SJCRH30 (cell line): ENCODE data around the gene TAAR2. TPM values are rescaled to one million over a fixed set of nuclear protein-coding genes. Genes with fewer than 3 reads are reported as not detected.

Experiments used
- DNase-seq, 2 experiments: peaks; one replicate each; pipeline ENCODE4 v3.0.0-alpha.2; 2015 to 2020
- H3K27ac ChIP-seq: fragments of 250-450 bp; sonication (Bioruptor Pico); 2 replicates; pipeline ENCODE4 v1.5.1; 2020; ENCODE audit warnings: mild to moderate bottlenecking, moderate library complexity
- H3K27me3 ChIP-seq: fragments of 250-450 bp; sonication (Bioruptor Pico); 2 replicates; pipeline ENCODE4 v1.5.1; 2020; ENCODE audit warnings: mild to moderate bottlenecking, moderate library complexity
- H3K36me3 ChIP-seq: fragments of 250-450 bp; sonication (Bioruptor Pico); 2 replicates; pipeline ENCODE4 v1.5.1; 2020; ENCODE audit warnings: mild to moderate bottlenecking, moderate library complexity
- H3K4me1 ChIP-seq: fragments of 250-450 bp; sonication (Bioruptor Pico); 2 replicates; pipeline ENCODE4 v1.5.1; 2020; ENCODE audit warnings: mild to moderate bottlenecking, moderate library complexity
- H3K4me3 ChIP-seq: fragments of 250-450 bp; sonication (Bioruptor Pico); 2 replicates; pipeline ENCODE4 v1.5.1; 2020; ENCODE audit warnings: mild to moderate bottlenecking, moderate library complexity
- H3K9me3 ChIP-seq: fragments of 250-450 bp; sonication (Bioruptor Pico); replicated peaks from 2 replicates; pipeline ENCODE4 v1.5.1; 2020; ENCODE audit warnings: mild to moderate bottlenecking, moderate library complexity
- total RNA-seq: library from RNA; depleted of rRNA; stranded (reverse); fragments of >200 nt; shearing (Covaris generic); gene quantifications from 2 replicates; pipeline ENCODE4 v1.2.3, GENCODE V29; 2014; rRNA removed

TAAR2 gene
- total RNA-seq, 1 experiment from 2014 or later: not detected

- Histone ChIP-seq H3K36me3 (no peaks in the 10 kb centered on the region), H3K4me1 (no peaks in the 10 kb centered on the region), H3K27me3 (no peaks in the 10 kb centered on the region), H3K27ac (no peak overlapping the region), H3K4me3 (no peak overlapping the region), H3K9me3 (no peaks in the 10 kb centered on the region)
- no peak for DNase-seq
These were observed 31.2 kb downstream of the TAAR2 start for GRCh38 chr6:132592855-132593254.

- Histone ChIP-seq H3K36me3 (no peaks in the 10 kb centered on the region), H3K4me3 (no peak overlapping the region), H3K27me3 (no peaks in the 10 kb centered on the region), H3K27ac (no peak overlapping the region), H3K4me1 (no peaks in the 10 kb centered on the region), H3K9me3 (no peaks in the 10 kb centered on the region)
- DNase-seq: no peak
These were observed 33.7 kb downstream of the TAAR2 start for GRCh38 chr6:132590362-132590761.

GRCh38 chr6:132589454-132589853 is 34.6 kb downstream of the TAAR2 start, which contains the start of gene TAAR5:
TAAR5 (minus strand) TSS chr6:132589741; CDS start chr6:132589686, 55 bp downstream.
- H3K36me3 ChIP-seq: no peaks in the 10 kb centered on the region
- H3K4me1 ChIP-seq: no peaks in the 10 kb centered on the region
- no peaks in the 10 kb centered on the region for H3K27me3 ChIP-seq
- H3K4me3 ChIP-seq: no peak within 1 kb of the TSS
- H3K27ac ChIP-seq: no peak within 1 kb of the TSS
- no peak for DNase-seq
- H3K9me3 ChIP-seq: no peaks in the 10 kb centered on the region

- no peaks in the 10 kb centered on the region for H3K4me1 ChIP-seq
- H3K27ac ChIP-seq: no peak overlapping the region
- H3K4me3 ChIP-seq: no peak overlapping the region
- H3K36me3 ChIP-seq: no peaks in the 10 kb centered on the region
- DNase-seq: no peak
- no peaks in the 10 kb centered on the region for H3K27me3 ChIP-seq
- H3K9me3 ChIP-seq: no peaks in the 10 kb centered on the region
These were observed 36.7 kb downstream of the TAAR2 start for GRCh38 chr6:132587424-132587823.

- no peak overlapping the region for H3K27ac ChIP-seq
- DNase-seq: no peak
- no peaks in the 10 kb centered on the region for H3K27me3 ChIP-seq
- H3K4me1 ChIP-seq: no peaks in the 10 kb centered on the region
- no peaks in the 10 kb centered on the region for H3K9me3 ChIP-seq
- H3K36me3 ChIP-seq: no peaks in the 10 kb centered on the region
- no peak overlapping the region for H3K4me3 ChIP-seq
These were observed 39.4 kb downstream of the TAAR2 start for GRCh38 chr6:132584698-132585097.

GRCh38 chr6:132571774-132572173 is 52.3 kb downstream of the TAAR2 start:
- Histone ChIP-seq H3K36me3 (no peaks in the 10 kb centered on the region), H3K4me1 (no peaks in the 10 kb centered on the region), H3K9me3 (no peaks in the 10 kb centered on the region), H3K27me3 (no peaks in the 10 kb centered on the region), H3K4me3 (no peak overlapping the region), H3K27ac (no peak overlapping the region)
- DNase-seq: no peak

GRCh38 chr6:132570221-132570777 is 53.8 kb downstream of the TAAR2 start, which contains the start of gene TAAR6:
TAAR6 (plus strand) TSS chr6:132570322; CDS start chr6:132570322, 0 bp downstream.
- Histone ChIP-seq H3K27ac (no peak within 1 kb of the TSS), H3K36me3 (no peaks in the 10 kb centered on the region), H3K27me3 (peaks cover 4% of the 10 kb centered on the region; the same call in 1 of the 2 replicates), H3K4me1 (no peaks in the 10 kb centered on the region), H3K9me3 (no peaks in the 10 kb centered on the region), H3K4me3 (no peak within 1 kb of the TSS)
- no peak for DNase-seq

- H3K36me3 ChIP-seq: no peaks in the 10 kb centered on the region
- H3K27me3 ChIP-seq: peaks cover 4% of the 10 kb centered on the region; the same call in 1 of the 2 replicates
- H3K27ac ChIP-seq: no peak overlapping the region
- H3K9me3 ChIP-seq: no peaks in the 10 kb centered on the region
- H3K4me3 ChIP-seq: no peak overlapping the region
- DNase-seq: no peak
- no peaks in the 10 kb centered on the region for H3K4me1 ChIP-seq
These were observed 54.9 kb downstream of the TAAR2 start for GRCh38 chr6:132569170-132569569.

- H3K36me3 ChIP-seq: no peaks in the 10 kb centered on the region
- DNase-seq: no peak
- peaks cover 4% of the 10 kb centered on the region; the same call in 1 of the 2 replicates for H3K27me3 ChIP-seq
- H3K9me3 ChIP-seq: no peaks in the 10 kb centered on the region
- H3K27ac ChIP-seq: no peak overlapping the region
- H3K4me1 ChIP-seq: no peaks in the 10 kb centered on the region
- no peak overlapping the region for H3K4me3 ChIP-seq
These were observed 55.5 kb downstream of the TAAR2 start for GRCh38 chr6:132568611-132569010.

- peaks cover 4% of the 10 kb centered on the region; the same call in 1 of the 2 replicates for H3K27me3 ChIP-seq
- no peak overlapping the region for H3K4me3 ChIP-seq
- no peak for DNase-seq
- H3K36me3 ChIP-seq: no peaks in the 10 kb centered on the region
- H3K27ac ChIP-seq: no peak overlapping the region
- no peaks in the 10 kb centered on the region for H3K9me3 ChIP-seq
- no peaks in the 10 kb centered on the region for H3K4me1 ChIP-seq
These were observed 56.5 kb downstream of the TAAR2 start for GRCh38 chr6:132567566-132567965.

Other genes with a start within 250 kb of the TAAR2 start
- 0.86 and 1.5 TPM in 2 replicates for gene MOXD1, start 222.8 kb downstream of the TAAR2 start, total RNA-seq
- 17.3 and 18.6 TPM in 2 replicates for gene STX7, start 111.2 kb downstream of the TAAR2 start, total RNA-seq
- gene TAAR9, start 86.0 kb downstream of the TAAR2 start, total RNA-seq: not detected in 2 replicates
- gene TAAR8, start 71.6 kb downstream of the TAAR2 start, total RNA-seq: not detected in 2 replicates
- gene TAAR6, start 54.0 kb downstream of the TAAR2 start, total RNA-seq: not detected in 2 replicates
- gene TAAR5, start 34.5 kb downstream of the TAAR2 start, total RNA-seq: not detected in 2 replicates
- gene TAAR1, start 34.9 kb upstream of the TAAR2 start, total RNA-seq: not detected in 2 replicates
- gene VNN1, start 89.8 kb upstream of the TAAR2 start, total RNA-seq: 0.10 TPM in 1 of 2 replicates, not detected in the other
- 0.30 and 0.36 TPM in 2 replicates for gene VNN2, start 133.6 kb upstream of the TAAR2 start, total RNA-seq
- 12.9 and 15.2 TPM in 2 replicates for gene SLC18B1, start 174.4 kb upstream of the TAAR2 start, total RNA-seq
- 2,257 and 2,274 TPM in 2 replicates for gene RPS12, start 190.3 kb upstream of the TAAR2 start, total RNA-seq